KMS-11 (cell line): Measurements from ENCODE around the gene COMTD1.

Experiments used
- H2AFZ ChIP-seq: fragments of 200-600 bp; sonication (generic); 2 replicates; pipeline ENCODE4 v1.6.1; 2016; ENCODE audit warnings: antibody characterized with exemption, mixed run types, low read depth
- H3K27ac ChIP-seq: fragments of 200-600 bp; sonication (generic); 2 replicates; pipeline ENCODE4 v1.6.1; 2016; ENCODE audit warnings: mild to moderate bottlenecking, mixed run types
- H3K27me3 ChIP-seq: fragments of 200-600 bp; sonication (generic); 2 replicates; pipeline ENCODE4 v1.6.1; 2017; ENCODE audit warnings: mild to moderate bottlenecking, low read depth, mixed run types, moderate library complexity; ENCODE audit not compliant: insufficient read depth
- H3K36me3 ChIP-seq: fragments of 200-600 bp; sonication (generic); 2 replicates; pipeline ENCODE4 v1.6.1; 2017; ENCODE audit warnings: mild to moderate bottlenecking, mixed run types; ENCODE audit not compliant: insufficient read depth
- H3K4me1 ChIP-seq: fragments of 200-600 bp; sonication (generic); 2 replicates; pipeline ENCODE4 v1.6.1; 2016; ENCODE audit warnings: mild to moderate bottlenecking, low read depth, mixed run types; ENCODE audit not compliant: poor library complexity, severe bottlenecking
- H3K4me2 ChIP-seq: fragments of 200-600 bp; sonication (generic); 2 replicates; pipeline ENCODE4 v1.7.0; 2016; ENCODE audit warnings: mild to moderate bottlenecking, mixed run types
- H3K4me3 ChIP-seq: fragments of 200-600 bp; sonication (generic); IDR thresholded peaks from 2 replicates; pipeline ENCODE4 v1.6.1; 2017; ENCODE audit warnings: low read depth, low read length, mixed read lengths; ENCODE audit not compliant: insufficient read depth
- H3K79me2 ChIP-seq: fragments of 200-600 bp; sonication (generic); 2 replicates; pipeline ENCODE4 v1.6.1; 2016; ENCODE audit warnings: low read depth, mixed run types; ENCODE audit not compliant: insufficient read depth
- H3K9ac ChIP-seq: fragments of 200-600 bp; sonication (generic); 2 replicates; pipeline ENCODE4 v1.6.1; 2016; ENCODE audit warnings: mild to moderate bottlenecking, mixed run types
- H4K20me1 ChIP-seq: fragments of 200-600 bp; sonication (generic); 2 replicates; pipeline ENCODE4 v1.6.1; 2016; ENCODE audit warnings: mild to moderate bottlenecking, mixed run types; ENCODE audit not compliant: insufficient read depth
- TF ChIP-seq, protein P1 (sequence below): fragments of 200-600 bp; sonication (generic); conservative IDR thresholded peaks from 2 replicates; pipeline ENCODE4 v1.6.1; 2017; ENCODE audit warnings: low read depth, mild to moderate bottlenecking, antibody characterized with exemption, low read length, moderate library complexity, mixed read lengths

COMTD1 gene

GRCh38 chr10:75233444-75234016, 2.2 kb downstream of the COMTD1 start:
- Histone ChIP-seq H3K4me2 (peak overlapping the region; percentile 89), H3K4me3 (no peak overlapping the region), H4K20me1 (peaks cover 9% of the 10 kb centered on the region), H3K79me2 (peaks cover 5% of the 10 kb centered on the region; the same call in 1 of the 2 replicates), H3K36me3 (peaks cover 6% of the 10 kb centered on the region; the same call in 1 of the 2 replicates), H3K27ac (peak overlapping the region; percentile 56; the same call in 1 of the 2 replicates), H3K27me3 (no peaks in the 10 kb centered on the region), H3K9ac (peak overlapping the region; percentile 69; the same call in 1 of the 2 replicates), H2AFZ (peak overlapping the region; percentile 6; the same call in 1 of the 2 replicates), H3K4me1 (peaks cover 37% of the 10 kb centered on the region)
- TF ChIP-seq, protein P1, sequence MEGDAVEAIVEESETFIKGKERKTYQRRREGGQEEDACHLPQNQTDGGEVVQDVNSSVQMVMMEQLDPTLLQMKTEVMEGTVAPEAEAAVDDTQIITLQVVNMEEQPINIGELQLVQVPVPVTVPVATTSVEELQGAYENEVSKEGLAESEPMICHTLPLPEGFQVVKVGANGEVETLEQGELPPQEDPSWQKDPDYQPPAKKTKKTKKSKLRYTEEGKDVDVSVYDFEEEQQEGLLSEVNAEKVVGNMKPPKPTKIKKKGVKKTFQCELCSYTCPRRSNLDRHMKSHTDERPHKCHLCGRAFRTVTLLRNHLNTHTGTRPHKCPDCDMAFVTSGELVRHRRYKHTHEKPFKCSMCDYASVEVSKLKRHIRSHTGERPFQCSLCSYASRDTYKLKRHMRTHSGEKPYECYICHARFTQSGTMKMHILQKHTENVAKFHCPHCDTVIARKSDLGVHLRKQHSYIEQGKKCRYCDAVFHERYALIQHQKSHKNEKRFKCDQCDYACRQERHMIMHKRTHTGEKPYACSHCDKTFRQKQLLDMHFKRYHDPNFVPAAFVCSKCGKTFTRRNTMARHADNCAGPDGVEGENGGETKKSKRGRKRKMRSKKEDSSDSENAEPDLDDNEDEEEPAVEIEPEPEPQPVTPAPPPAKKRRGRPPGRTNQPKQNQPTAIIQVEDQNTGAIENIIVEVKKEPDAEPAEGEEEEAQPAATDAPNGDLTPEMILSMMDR: no peak

DNA sequence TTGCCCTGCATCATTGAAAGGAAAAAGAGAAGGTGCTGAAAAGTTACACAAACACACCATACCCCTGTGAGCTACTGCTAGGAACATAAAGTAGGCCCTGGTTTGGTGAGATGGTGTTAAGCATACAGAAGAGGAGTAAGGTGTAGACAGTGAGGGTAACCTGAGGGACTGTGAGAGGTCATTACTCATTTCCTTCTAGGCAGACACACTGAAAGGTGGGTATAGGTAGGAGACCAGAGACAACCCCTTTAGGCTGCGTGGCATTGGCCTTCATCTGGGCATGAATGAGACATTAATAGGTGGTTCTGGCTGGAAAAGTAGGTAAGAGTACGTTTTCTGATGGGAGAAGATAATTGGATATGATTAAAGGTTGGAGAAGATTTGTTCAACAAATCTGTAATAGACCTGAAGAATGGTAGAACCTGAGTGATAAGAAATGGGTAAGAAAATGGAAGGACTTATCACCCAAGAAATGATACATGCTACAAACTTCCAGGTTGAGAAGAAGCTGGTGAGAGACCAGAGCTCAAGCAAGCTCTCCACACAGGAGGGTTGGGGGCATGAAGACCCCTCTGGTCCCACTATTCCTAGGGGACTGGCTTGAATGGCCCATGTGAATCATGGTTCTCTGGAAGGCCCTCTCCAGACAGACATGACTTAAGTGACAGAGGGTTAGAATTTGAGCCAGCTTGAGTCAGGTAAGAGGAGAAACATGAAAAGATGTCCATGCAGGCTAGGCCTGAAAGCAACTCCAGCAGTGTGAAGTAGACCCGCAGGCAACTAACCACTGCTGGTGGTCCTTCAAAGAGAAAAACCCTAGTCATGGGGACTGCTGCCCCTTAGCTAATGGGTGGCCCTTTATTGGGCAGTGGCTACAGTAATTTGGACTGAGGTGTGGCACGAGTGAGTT, 3.8 kb downstream of the COMTD1 start:
- no peak overlapping the region for H3K27ac ChIP-seq
- no peak overlapping the region for H3K4me3 ChIP-seq
- no peak overlapping the region for H3K9ac ChIP-seq
- H3K36me3 ChIP-seq: peaks cover 6% of the 10 kb centered on the region; the same call in 1 of the 2 replicates
- TF ChIP-seq, protein P1: no peak
- peaks cover 45% of the 10 kb centered on the region for H3K4me1 ChIP-seq
- no peak overlapping the region for H2AFZ ChIP-seq
- H3K27me3 ChIP-seq: no peaks in the 10 kb centered on the region
- H3K79me2 ChIP-seq: peaks cover 21% of the 10 kb centered on the region; the same call in 1 of the 2 replicates
- no peak overlapping the region for H3K4me2 ChIP-seq
- H4K20me1 ChIP-seq: peaks cover 16% of the 10 kb centered on the region

DNA sequence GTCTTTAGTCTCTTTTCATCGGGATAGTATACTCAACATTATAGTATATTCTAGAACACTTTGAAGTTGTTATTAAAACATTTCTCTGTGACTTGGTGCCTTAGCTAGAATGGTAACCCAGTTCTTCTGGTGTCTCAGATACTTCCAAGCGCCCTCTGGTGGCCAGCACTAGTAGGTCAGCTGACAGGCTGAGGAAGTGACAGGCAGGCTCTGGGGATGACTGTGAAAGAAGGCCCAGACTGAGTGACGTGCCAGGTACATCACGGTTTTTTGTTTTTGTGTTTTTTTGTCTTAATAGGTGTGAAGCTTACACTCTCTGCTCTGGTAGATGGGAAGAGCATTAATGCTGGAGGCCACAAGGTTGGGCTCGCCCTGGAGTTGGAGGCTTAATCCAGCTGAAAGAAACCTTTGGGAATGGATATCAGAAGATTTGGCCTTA, 5.1 kb downstream of the COMTD1 start:
- H3K27me3 ChIP-seq: no peaks in the 10 kb centered on the region
- no peak overlapping the region for H3K9ac ChIP-seq
- TF ChIP-seq, protein P1: peak; percentile 95
- peaks cover 34% of the 10 kb centered on the region; the same call in 1 of the 2 replicates for H3K79me2 ChIP-seq
- H3K4me3 ChIP-seq: no peak overlapping the region
- H4K20me1 ChIP-seq: peaks cover 25% of the 10 kb centered on the region
- H3K36me3 ChIP-seq: peaks cover 6% of the 10 kb centered on the region; the same call in 1 of the 2 replicates
- H2AFZ ChIP-seq: no peak overlapping the region
- H3K4me1 ChIP-seq: peaks cover 50% of the 10 kb centered on the region
- H3K4me2 ChIP-seq: no peak overlapping the region
- 0 out of 2 replicates have a peak overlapping the region, but pooled peaks have one; percentile 9 for H3K27ac ChIP-seq

GRCh38 chr10:75229971-75230370, 5.8 kb downstream of the COMTD1 start:
- Histone ChIP-seq H3K4me2 (no peak overlapping the region), H3K4me1 (peaks cover 56% of the 10 kb centered on the region), H2AFZ (no peak overlapping the region), H3K27me3 (no peaks in the 10 kb centered on the region), H3K79me2 (peaks cover 41% of the 10 kb centered on the region; the same call in 1 of the 2 replicates), H3K27ac (peak overlapping the region; percentile 9; the same call in 1 of the 2 replicates), H3K4me3 (no peak overlapping the region), H4K20me1 (peaks cover 25% of the 10 kb centered on the region), H3K9ac (no peak overlapping the region), H3K36me3 (peaks cover 6% of the 10 kb centered on the region; the same call in 1 of the 2 replicates)
- TF ChIP-seq, protein P1: no peak
